Osteoblast (primary cell): ENCODE data around the gene CPSF4L. TPM values are rescaled to one million over a fixed set of nuclear protein-coding genes. Genes with fewer than 3 reads are reported as not detected.

Experiments used
- DNase-seq: peaks from one replicate; pipeline ENCODE4 v3.0.0; 2011; ENCODE audit warnings: low spot score, mixed read lengths; ENCODE audit not compliant: insufficient read length; ENCODE audit errors: missing footprints
- H2AFZ ChIP-seq: 2 replicates; pipeline ENCODE4 v1.6.0; 2011; ENCODE audit warnings: mild to moderate bottlenecking, low read length
- H3K27ac ChIP-seq: 2 replicates; pipeline ENCODE4 v1.5.1; 2011; ENCODE audit warnings: mild to moderate bottlenecking, low read depth, low read length, moderate library complexity
- H3K27me3 ChIP-seq: 2 replicates; pipeline ENCODE4 v1.6.0; 2012; ENCODE audit warnings: mild to moderate bottlenecking, control low read depth, inconsistent platforms, low read length, moderate library complexity; ENCODE audit not compliant: insufficient read depth
- H3K36me3 ChIP-seq: 2 replicates; pipeline ENCODE4 v1.5.1; 2011; ENCODE audit warnings: mild to moderate bottlenecking, low read length, control low read depth, moderate library complexity; ENCODE audit not compliant: insufficient read depth
- H3K4me1 ChIP-seq: 2 replicates; pipeline ENCODE4 v1.5.1; 2011; ENCODE audit warnings: mild to moderate bottlenecking, low read length, control low read depth, moderate library complexity; ENCODE audit not compliant: insufficient read depth
- H3K4me2 ChIP-seq: 2 replicates; pipeline ENCODE4 v1.6.0; 2011; ENCODE audit warnings: mild to moderate bottlenecking, low read length; ENCODE audit not compliant: insufficient read depth
- H3K4me3 ChIP-seq: fragments of 200-600 bp; sonication (generic); 3 replicates; pipeline ENCODE4 v1.5.1; 2012; ENCODE audit warnings: mild to moderate bottlenecking, low read length, inconsistent platforms; ENCODE audit not compliant: insufficient read depth
- H3K79me2 ChIP-seq: 2 replicates; pipeline ENCODE4 v1.6.0; 2012; ENCODE audit warnings: mild to moderate bottlenecking, low read length, control low read depth, inconsistent platforms; ENCODE audit not compliant: insufficient read depth
- H3K9me3 ChIP-seq: 2 replicates; pipeline ENCODE4 v1.5.1; 2011; ENCODE audit warnings: low read depth, low read length, control low read depth
- H4K20me1 ChIP-seq: 2 replicates; pipeline ENCODE4 v1.6.0; 2012; ENCODE audit warnings: mild to moderate bottlenecking, low read length, control low read depth; ENCODE audit not compliant: insufficient read depth
- total RNA-seq: library from RNA; depleted of rRNA; stranded (reverse); fragments of >200 nt; gene quantifications from 2 replicates; pipeline ENCODE4 v1.2.3, GENCODE V29; 2012
- TF ChIP-seq, protein P1 (sequence below): IDR thresholded peaks from 2 replicates; pipeline ENCODE4 v1.5.1; 2011; ENCODE audit warnings: mild to moderate bottlenecking, low read depth, low read length, moderate library complexity; ENCODE audit errors: extremely low read depth

The CPSF4L gene
- total RNA-seq, 1 donor: not detected

GRCh38 chr17:73304971-73305812 lies 43.5 kb upstream of the CPSF4L start:
- peaks cover 18% of the 10 kb centered on the region for H4K20me1 ChIP-seq
- peak overlapping the region; percentile 69 for H3K4me3 ChIP-seq
- H3K36me3 ChIP-seq: no peaks in the 10 kb centered on the region
- TF ChIP-seq, protein P1, sequence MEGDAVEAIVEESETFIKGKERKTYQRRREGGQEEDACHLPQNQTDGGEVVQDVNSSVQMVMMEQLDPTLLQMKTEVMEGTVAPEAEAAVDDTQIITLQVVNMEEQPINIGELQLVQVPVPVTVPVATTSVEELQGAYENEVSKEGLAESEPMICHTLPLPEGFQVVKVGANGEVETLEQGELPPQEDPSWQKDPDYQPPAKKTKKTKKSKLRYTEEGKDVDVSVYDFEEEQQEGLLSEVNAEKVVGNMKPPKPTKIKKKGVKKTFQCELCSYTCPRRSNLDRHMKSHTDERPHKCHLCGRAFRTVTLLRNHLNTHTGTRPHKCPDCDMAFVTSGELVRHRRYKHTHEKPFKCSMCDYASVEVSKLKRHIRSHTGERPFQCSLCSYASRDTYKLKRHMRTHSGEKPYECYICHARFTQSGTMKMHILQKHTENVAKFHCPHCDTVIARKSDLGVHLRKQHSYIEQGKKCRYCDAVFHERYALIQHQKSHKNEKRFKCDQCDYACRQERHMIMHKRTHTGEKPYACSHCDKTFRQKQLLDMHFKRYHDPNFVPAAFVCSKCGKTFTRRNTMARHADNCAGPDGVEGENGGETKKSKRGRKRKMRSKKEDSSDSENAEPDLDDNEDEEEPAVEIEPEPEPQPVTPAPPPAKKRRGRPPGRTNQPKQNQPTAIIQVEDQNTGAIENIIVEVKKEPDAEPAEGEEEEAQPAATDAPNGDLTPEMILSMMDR: peak; percentile 37
- H3K27me3 ChIP-seq: no peaks in the 10 kb centered on the region
- peak overlapping the region; percentile 98 for H3K4me2 ChIP-seq
- peaks cover 70% of the 10 kb centered on the region for H3K4me1 ChIP-seq
- H3K79me2 ChIP-seq: peaks cover 79% of the 10 kb centered on the region
- DNase-seq: peak; percentile 93
- H2AFZ ChIP-seq: peak overlapping the region; percentile 85
- H3K9me3 ChIP-seq: no peaks in the 10 kb centered on the region
- peak overlapping the region; percentile 94 for H3K27ac ChIP-seq

DNA sequence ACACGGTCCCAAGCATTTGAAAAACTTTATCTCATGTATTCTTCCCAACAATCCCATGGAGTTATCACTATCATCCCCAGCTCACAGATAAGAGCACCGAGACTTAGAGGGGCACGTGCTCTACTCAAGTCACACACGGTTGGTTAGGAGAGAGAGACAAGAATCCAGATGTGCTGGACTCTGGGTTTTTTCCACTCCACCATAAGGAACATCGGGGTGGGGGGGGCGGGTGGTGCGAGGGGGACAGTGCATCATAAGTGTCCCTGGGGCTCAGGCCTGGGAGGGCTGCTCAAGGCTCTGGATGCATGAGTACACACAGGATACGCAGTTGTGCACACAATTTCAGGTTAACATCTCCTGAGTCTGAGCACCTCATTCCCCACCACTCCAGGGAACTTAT lies 42.8 kb upstream of the CPSF4L start:
- Histone ChIP-seq H3K27ac (peak overlapping the region; percentile 94), H3K4me1 (peaks cover 62% of the 10 kb centered on the region), H3K79me2 (peaks cover 79% of the 10 kb centered on the region), H3K27me3 (no peaks in the 10 kb centered on the region), H3K4me3 (peak overlapping the region; percentile 69), H3K36me3 (no peaks in the 10 kb centered on the region), H2AFZ (no peak overlapping the region), H3K4me2 (peak overlapping the region; percentile 98), H4K20me1 (peaks cover 25% of the 10 kb centered on the region), H3K9me3 (no peaks in the 10 kb centered on the region)
- no peak for DNase-seq
- TF ChIP-seq, protein P1: no peak

- TF ChIP-seq, protein P1: no peak
- H3K4me1 ChIP-seq: peaks cover 49% of the 10 kb centered on the region
- no peak overlapping the region for H3K4me3 ChIP-seq
- no peak overlapping the region for H3K4me2 ChIP-seq
- H3K27ac ChIP-seq: no peak overlapping the region
- peaks cover 78% of the 10 kb centered on the region for H3K79me2 ChIP-seq
- no peaks in the 10 kb centered on the region for H3K27me3 ChIP-seq
- DNase-seq: no peak
- no peaks in the 10 kb centered on the region for H3K9me3 ChIP-seq
- no peaks in the 10 kb centered on the region for H3K36me3 ChIP-seq
- H4K20me1 ChIP-seq: peaks cover 29% of the 10 kb centered on the region
- no peak overlapping the region for H2AFZ ChIP-seq
Measured at GRCh38 chr17:73302189-73302588, 40.5 kb upstream of the CPSF4L start.

GRCh38 chr17:73301369-73301768 lies 39.7 kb upstream of the CPSF4L start:
- no peaks in the 10 kb centered on the region for H3K36me3 ChIP-seq
- H3K27me3 ChIP-seq: no peaks in the 10 kb centered on the region
- H3K4me2 ChIP-seq: no peak overlapping the region
- no peak overlapping the region for H3K4me3 ChIP-seq
- DNase-seq: no peak
- no peak overlapping the region for H3K27ac ChIP-seq
- peaks cover 40% of the 10 kb centered on the region for H3K4me1 ChIP-seq
- peaks cover 29% of the 10 kb centered on the region for H4K20me1 ChIP-seq
- H3K9me3 ChIP-seq: no peaks in the 10 kb centered on the region
- peaks cover 72% of the 10 kb centered on the region for H3K79me2 ChIP-seq
- H2AFZ ChIP-seq: no peak overlapping the region
- TF ChIP-seq, protein P1: no peak
